H1 (cell line): ENCODE data around the gene MFSD2A. TPM values are rescaled to one million over a fixed set of nuclear protein-coding genes. Genes with fewer than 3 reads are reported as not detected.

Experiments used
- CTCF ChIA-PET: fragments of 300-600 bp; sonication (Branson Sonifier 250); formaldehyde crosslinking; loops from one replicate; lab custom pipeline; 2021; ENCODE audit not compliant: partially characterized antibody; lab: Charles Lee
- POLR2A ChIA-PET: fragments of 300-600 bp; sonication (Branson Sonifier 250); formaldehyde crosslinking; loops from one replicate; lab custom pipeline; 2021; ENCODE audit warnings: inconsistent platforms; ENCODE audit not compliant: partially characterized antibody; lab: Charles Lee
- DNase-seq, 2 experiments: peaks; one replicate each; pipeline versions ENCODE4 v3.0.0 to v3.0.0-alpha.2; 2010 to 2022; ENCODE audit warnings: low spot score in 2 of 2, low read depth in 1 of 2, mixed read lengths in 1 of 2
- FAIRE-seq: peaks from 2 replicates; lab custom pipeline; 2011; peaks lifted over from hg19 to GRCh38; lab: Jason Lieb, UNC
- H2AFZ ChIP-seq: 2 replicates; pipeline ENCODE4 v1.8.1; 2012; ENCODE audit warnings: low read length, inconsistent platforms
- H2AK5ac ChIP-seq: 2 replicates; pipeline ENCODE4 v1.6.1; 2013; ENCODE audit warnings: low read depth, low read length
- H2BK120ac ChIP-seq: replicated peaks from 2 replicates; pipeline ENCODE3; 2013; ENCODE audit warnings: low read depth, low read length, inconsistent platforms
- H2BK12ac ChIP-seq: 2 replicates; pipeline ENCODE4 v1.6.1; 2013; ENCODE audit warnings: low read depth, low read length
- H2BK15ac ChIP-seq: 2 replicates; pipeline ENCODE4 v1.6.1; 2013; ENCODE audit warnings: low read length
- H2BK20ac ChIP-seq: 2 replicates; pipeline ENCODE4 v1.6.1; 2013; ENCODE audit warnings: low read length
- H2BK5ac ChIP-seq: 2 replicates; pipeline ENCODE4 v1.6.1; 2013; ENCODE audit warnings: low read depth, low read length
- H3K14ac ChIP-seq: 2 replicates; pipeline ENCODE4 v1.6.1; 2013; ENCODE audit warnings: inconsistent platforms; ENCODE audit not compliant: insufficient read length
- H3K18ac ChIP-seq: 2 replicates; pipeline ENCODE4 v1.6.1; 2013; ENCODE audit warnings: low read length; ENCODE audit errors: extremely low read depth
- H3K23ac ChIP-seq: 2 replicates; pipeline ENCODE4 v1.6.1; 2013; ENCODE audit warnings: inconsistent platforms; ENCODE audit not compliant: insufficient read length
- H3K23me2 ChIP-seq: 2 replicates; pipeline ENCODE4 v1.6.1; 2013; ENCODE audit warnings: low read depth, low read length
- H3K27ac ChIP-seq: 2 replicates; pipeline ENCODE4 v1.6.1; 2011; ENCODE audit warnings: low read depth, low read length, inconsistent platforms
- H3K27me3 ChIP-seq, 4 experiments: replicated peaks in 1 of 4; 1 replicate in 1 of 4; 2 replicates in 3 of 4; pipeline versions ENCODE4 v1.6.1 to v1.8.1; 2011 to 2013; ENCODE audit warnings: low read length in 3 of 4, mild to moderate bottlenecking in 3 of 4, inconsistent platforms in 2 of 4, mixed read lengths in 2 of 4, moderate library complexity in 1 of 4; ENCODE audit not compliant: control insufficient read depth in 3 of 4, insufficient read depth in 3 of 4; ENCODE audit errors: extremely low read depth in 1 of 4
- H3K36me3 ChIP-seq, 4 experiments: 2 replicates each; pipeline versions ENCODE4 v1.6.1 to v1.8.1; 2011 to 2013; ENCODE audit warnings: mild to moderate bottlenecking in 4 of 4, low read length in 3 of 4, moderate library complexity in 2 of 4, control low read depth in 1 of 4, inconsistent platforms in 1 of 4; ENCODE audit not compliant: insufficient read depth in 4 of 4, control insufficient read depth in 2 of 4
- H3K4ac ChIP-seq: replicated peaks from 2 replicates; pipeline ENCODE3; 2013; ENCODE audit warnings: low read length, low read depth, mixed read lengths, inconsistent platforms; ENCODE audit not compliant: insufficient read length
- H3K4me1 ChIP-seq, 4 experiments: replicated peaks in 1 of 4; 1 replicate in 1 of 4; 2 replicates in 3 of 4; pipeline versions ENCODE4 v1.6.1 to v1.8.1; 2011 to 2013; ENCODE audit warnings: low read length in 3 of 4, inconsistent platforms in 2 of 4, mixed read lengths in 1 of 4; ENCODE audit not compliant: insufficient read depth in 4 of 4, control insufficient read depth in 3 of 4
- H3K4me2 ChIP-seq, 2 experiments: 2 replicates each; pipeline versions ENCODE4 v1.6.1 to v1.8.1; 2011 to 2013; ENCODE audit warnings: low read depth in 2 of 2, low read length in 2 of 2, control low read depth in 1 of 2, inconsistent platforms in 1 of 2, mild to moderate bottlenecking in 1 of 2; ENCODE audit not compliant: insufficient read depth in 1 of 2
- H3K4me3 ChIP-seq, 4 experiments: fragments of 200-600, 300-600 bp in 1 of 4; sonication (generic), shearing (Covaris generic), sonication (Bioruptor Twin) in 1 of 4; 2 replicates each; pipeline versions ENCODE4 v1.5.1 to v1.8.1; 2011 to 2016; ENCODE audit warnings: low read length in 4 of 4, low read depth in 3 of 4, control low read depth in 2 of 4, inconsistent platforms in 2 of 4, mild to moderate bottlenecking in 2 of 4, mixed read lengths in 1 of 4, moderate library complexity in 1 of 4; ENCODE audit not compliant: insufficient read depth in 2 of 4; ENCODE audit errors: extremely low read depth in 1 of 4
- H3K56ac ChIP-seq: replicated peaks from 2 replicates; pipeline ENCODE3; 2013; ENCODE audit warnings: low read depth, mild to moderate bottlenecking, mixed read lengths, low read length, inconsistent platforms; ENCODE audit not compliant: insufficient read length
- H3K79me1 ChIP-seq: 2 replicates; pipeline ENCODE4 v1.6.1; 2013; ENCODE audit warnings: low read depth, low read length, control low read depth
- H3K79me2 ChIP-seq, 2 experiments: 2 replicates each; pipeline versions ENCODE4 v1.6.1 to v1.8.1; 2012 to 2013; ENCODE audit warnings: low read length in 2 of 2, mild to moderate bottlenecking in 2 of 2, inconsistent platforms in 1 of 2; ENCODE audit not compliant: insufficient read depth in 2 of 2, control insufficient read depth in 1 of 2
- H3K9ac ChIP-seq, 4 experiments: replicated peaks in 1 of 4; 1 replicate in 1 of 4; 2 replicates in 3 of 4; pipeline versions ENCODE4 v1.6.1 to v1.8.1; 2011 to 2013; ENCODE audit warnings: low read depth in 3 of 4, low read length in 3 of 4, control low read depth in 2 of 4, mild to moderate bottlenecking in 2 of 4, moderate library complexity in 2 of 4, inconsistent platforms in 1 of 4; ENCODE audit errors: extremely low read depth in 1 of 4
- H3K9me3 ChIP-seq, 2 experiments: 2 replicates each; pipeline versions ENCODE4 v1.6.1 to v1.8.1; 2012 to 2013; ENCODE audit warnings: mild to moderate bottlenecking in 2 of 2, moderate library complexity in 2 of 2, control low read depth in 1 of 2, inconsistent platforms in 1 of 2, low read depth in 1 of 2, low read length in 1 of 2, mixed read lengths in 1 of 2; ENCODE audit not compliant: insufficient read depth in 2 of 2
- H4K20me1 ChIP-seq, 2 experiments: replicated peaks in 1 of 2; 2 replicates each; pipeline versions ENCODE3 to v1.8.1; 2011 to 2013; ENCODE audit warnings: inconsistent platforms in 2 of 2, low read length in 2 of 2, mild to moderate bottlenecking in 1 of 2; ENCODE audit not compliant: insufficient read depth in 2 of 2, control insufficient read depth in 1 of 2
- H4K5ac ChIP-seq: 2 replicates; pipeline ENCODE4 v1.6.1; 2013; ENCODE audit warnings: low read length, low read depth, mixed read lengths, inconsistent platforms; ENCODE audit not compliant: insufficient read length
- H4K8ac ChIP-seq: 2 replicates; pipeline ENCODE4 v1.8.0; 2013; ENCODE audit warnings: mild to moderate bottlenecking, moderate library complexity, low read length, inconsistent platforms; ENCODE audit not compliant: insufficient read depth; ENCODE audit errors: extremely low read depth
- H4K91ac ChIP-seq: replicated peaks from 2 replicates; pipeline ENCODE3; 2013; ENCODE audit warnings: low read length, mixed read lengths, inconsistent platforms; ENCODE audit not compliant: insufficient read length
- ASH2L ChIP-seq: fragments of 200-600, 300-600 bp; sonication (generic); IDR thresholded peaks from one replicate; pipeline ENCODE4 v1.7.1; 2017; ENCODE audit warnings: low read length
- CEBPB ChIP-seq: IDR thresholded peaks from 2 replicates; pipeline ENCODE4 v1.6.1; 2012; ENCODE audit warnings: low read depth, low read length
- MAFK ChIP-seq: IDR thresholded peaks from 2 replicates; pipeline ENCODE4 v1.6.1; 2012; ENCODE audit warnings: low read depth, mild to moderate bottlenecking, improper control_type of control experiment, low read length
- RBBP5 ChIP-seq: IDR thresholded peaks from 2 replicates; pipeline ENCODE4 v1.7.1; 2012; ENCODE audit warnings: low read depth, mild to moderate bottlenecking, inconsistent platforms, low read length, moderate library complexity, borderline replicate concordance
- RFX5 ChIP-seq: IDR thresholded peaks from 2 replicates; pipeline ENCODE4 v1.6.1; 2011; ENCODE audit warnings: low read depth, low read length, improper control_type of control experiment, borderline replicate concordance
- SAP30 ChIP-seq: fragments of 300-600 bp; sonication (generic); IDR thresholded peaks from 2 replicates; pipeline ENCODE4 v1.7.1; 2012; ENCODE audit warnings: low read length, moderate library complexity, mild to moderate bottlenecking, inconsistent platforms; ENCODE audit not compliant: insufficient read depth, insufficient replicate concordance
- TAF7 ChIP-seq: optimal IDR thresholded peaks from 2 replicates; pipeline ENCODE3; 2011; ENCODE audit warnings: low read depth, mild to moderate bottlenecking, inconsistent platforms, low read length, moderate library complexity, borderline replicate concordance
- WGBS, 2 experiments: shearing (Covaris generic) in 1 of 2; methylation state at CpG; one replicate each; pipeline versions ENCODE4 v1.1.6 to v1.1.7; 2013 to 2015; ENCODE audit warnings: low lambda C conversion rate in 2 of 2, mixed read lengths in 2 of 2, inconsistent platforms in 1 of 2, low coverage in 1 of 2, missing lambda C conversion rate in 1 of 2; ENCODE audit not compliant: insufficient replicate concordance in 2 of 2, insufficient coverage in 1 of 2, insufficient read length in 1 of 2; ENCODE audit errors: extremely low coverage in 1 of 2, missing lambda C conversion rate in 1 of 2; 5-methylcytosine and 5-hydroxymethylcytosine counted together
- polyA plus RNA-seq, 7 experiments: library from polyadenylated mRNA; depleted of rRNA in 3 of 7; stranded (reverse) in 5 of 7; unstranded in 2 of 7; fragments of >200 nt in 5 of 7; fragments of 200-250 nt in 2 of 7; gene quantifications; 1 replicate in 5 of 7; 2 replicates in 1 of 7; 4 replicates in 1 of 7; pipeline versions ENCODE4 v1.2.1 to v1.2.3, GENCODE V29; 2011 to 2013; ENCODE audit warnings: missing spikeins in 2 of 7, mixed read lengths in 2 of 7
- total RNA-seq: library from RNA; stranded (reverse); fragmentation: NEBNext Ultra II Directional; extraction: Animal tissue kit (Norgen Biotek cat#: 25700); gene quantifications from 2 replicates; pipeline ENCODE4 v1.2.1, GENCODE V29; 2021
- TF ChIP-seq, protein P1 (sequence below), 3 experiments: IDR thresholded peaks; 1 replicate in 2 of 3; 2 replicates in 1 of 3; pipeline versions ENCODE4 v1.5.1 to v1.6.1; 2011; ENCODE audit warnings: low read length in 3 of 3, mild to moderate bottlenecking in 3 of 3, inconsistent platforms in 2 of 3, low read depth in 1 of 3, moderate library complexity in 1 of 3; ENCODE audit not compliant: insufficient read depth in 1 of 3; ENCODE audit errors: control extremely low read depth in 1 of 3

MFSD2A gene
- total and polyA plus RNA-seq, 2 of the 8 experiments (the other 6 are each of a cell fraction or from before 2014, with no cell fraction given) = 18.3 to 25.9 TPM

- Histone ChIP-seq H2BK20ac (no peak overlapping the region), H3K4me2 (peak overlapping the region; percentile 81 to 82), H2BK12ac (peak overlapping the region; percentile 53; the same call in 1 of the 2 replicates), H2AFZ (no peak overlapping the region), H3K4me3 (peak overlapping the region in 2 of 4 experiments; percentile 10 to 78; a peak in 4 of 8 replicates), H3K79me1 (no peaks in the 10 kb centered on the region; the same call in 1 of the 2 replicates), H3K14ac (no peak overlapping the region), H4K5ac (peak overlapping the region; percentile 13), H3K4ac (no peak overlapping the region), H3K27me3 (peaks cover 0 to 16% (median 12%) of the 10 kb centered on the region in 4 experiments; a peak in 5 of 7 replicates), H3K27ac (no peak overlapping the region), H3K9me3 (no peaks in the 10 kb centered on the region), H3K23ac (no peak overlapping the region), H3K56ac (no peak overlapping the region), H3K9ac (no peak overlapping the region; a peak in 1 of 7 replicates), H3K4me1 (peaks cover 5 to 9% (median 7%) of the 10 kb centered on the region in 4 experiments), H4K20me1 (peaks cover 0 to 2% of the 10 kb centered on the region in 2 experiments), H2BK5ac (no peak overlapping the region), H2BK120ac (no peak overlapping the region), H2AK5ac (no peak overlapping the region), H4K8ac (peak overlapping the region; percentile 75), H4K91ac (no peak overlapping the region), H2BK15ac (peak overlapping the region; percentile 55; the same call in 1 of the 2 replicates), H3K18ac (0 out of 2 replicates have a peak overlapping the region, but pooled peaks have one; percentile 36), H3K23me2 (peaks cover 15% of the 10 kb centered on the region; the same call in 1 of the 2 replicates), H3K36me3 (peaks cover 4 to 12% (median 10%) of the 10 kb centered on the region in 4 experiments; a peak in 5 of 8 replicates), H3K79me2 (peaks cover 0 to 15% of the 10 kb centered on the region in 2 experiments; a peak in 2 of 4 replicates)
- no peak for FAIRE-seq
- TF ChIP-seq ASH2L (peak; percentile 5), RBBP5 (no peak), SAP30 (no peak), RFX5 (no peak), MAFK (no peak), CEBPB (peak; percentile 38; the same call in 1 of the 2 replicates), TAF7 (peak; percentile 1)
- TF ChIP-seq, protein P1, sequence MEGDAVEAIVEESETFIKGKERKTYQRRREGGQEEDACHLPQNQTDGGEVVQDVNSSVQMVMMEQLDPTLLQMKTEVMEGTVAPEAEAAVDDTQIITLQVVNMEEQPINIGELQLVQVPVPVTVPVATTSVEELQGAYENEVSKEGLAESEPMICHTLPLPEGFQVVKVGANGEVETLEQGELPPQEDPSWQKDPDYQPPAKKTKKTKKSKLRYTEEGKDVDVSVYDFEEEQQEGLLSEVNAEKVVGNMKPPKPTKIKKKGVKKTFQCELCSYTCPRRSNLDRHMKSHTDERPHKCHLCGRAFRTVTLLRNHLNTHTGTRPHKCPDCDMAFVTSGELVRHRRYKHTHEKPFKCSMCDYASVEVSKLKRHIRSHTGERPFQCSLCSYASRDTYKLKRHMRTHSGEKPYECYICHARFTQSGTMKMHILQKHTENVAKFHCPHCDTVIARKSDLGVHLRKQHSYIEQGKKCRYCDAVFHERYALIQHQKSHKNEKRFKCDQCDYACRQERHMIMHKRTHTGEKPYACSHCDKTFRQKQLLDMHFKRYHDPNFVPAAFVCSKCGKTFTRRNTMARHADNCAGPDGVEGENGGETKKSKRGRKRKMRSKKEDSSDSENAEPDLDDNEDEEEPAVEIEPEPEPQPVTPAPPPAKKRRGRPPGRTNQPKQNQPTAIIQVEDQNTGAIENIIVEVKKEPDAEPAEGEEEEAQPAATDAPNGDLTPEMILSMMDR (IDR thresholded peaks at IDR 0.05; ENCODE audit: control extremely low read depth in 1 of 3, insufficient read depth in 1 of 3, low read depth in 1 of 3, low read length in 3 of 3) = no peak
- DNase-seq = no peak
- CTCF ChIA-PET = interaction anchor here (2.2 to 7.2 kb wide), 2 partner anchors 19 to 34 kb away, joined by 11 to 77 read pairs; no protein-coding TSS in a partner anchor
- 54% methylated on average over 17 of the region's 17 CpGs; no CpG with 5 or more reads in 1 of the 2 experiments for whole genome bisulfite sequencing, 2 experiments
- POLR2A ChIA-PET = interaction anchor here (1.0 to 5.5 kb wide), 13 partner anchors 9 to 737 kb away, joined by 3 to 29 read pairs (median 5); partner anchors contain the start of gene NFYC
Measured at GRCh38 chr1:39954324-39954869, 548 bp upstream of the MFSD2A start.
